ENCODE data around the gene L3MBTL4.
"Not testable (repeated sequence)": the region's sequence is repeated elsewhere in the genome, so short reads cannot be mapped to it uniquely, and the experiment has no call there.

L3MBTL4 gene

GRCh38 chr18:6259324-6259723 lies 155.4 kb downstream of the L3MBTL4 start:
- not testable (repeated sequence) for H3K27me3 ChIP-seq (ENCODE audit: insufficient read depth, low read length); H3K36me3 ChIP-seq (ENCODE audit: insufficient read depth, low read depth, low read length); H3K9ac ChIP-seq (ENCODE audit: low read depth, low read length); H3K4me1 ChIP-seq (ENCODE audit: insufficient read depth, low read length); H3K4me3 ChIP-seq (ENCODE audit: low read length); H3K27ac ChIP-seq (ENCODE audit: low read length)
- H3K9me3 ChIP-seq (ENCODE audit: insufficient read depth, low read depth, low read length) = peaks cover 13% of the 10 kb centered on the region; the same call in 1 of the 2 replicates

GRCh38 chr18:6257950-6258349 lies 156.8 kb downstream of the L3MBTL4 start:
- Histone ChIP-seq H3K9me3 (ENCODE audit: insufficient read depth, low read depth, low read length) (peaks cover 13% of the 10 kb centered on the region; the same call in 1 of the 2 replicates), H3K4me3 (ENCODE audit: low read length) (no peak overlapping the region), H3K27me3 (ENCODE audit: insufficient read depth, low read length) (no peaks in the 10 kb centered on the region), H3K9ac (ENCODE audit: low read depth, low read length) (no peak overlapping the region), H3K36me3 (ENCODE audit: insufficient read depth, low read depth, low read length) (no peaks in the 10 kb centered on the region), H3K27ac (ENCODE audit: low read length) (no peak overlapping the region), H3K4me1 (ENCODE audit: insufficient read depth, low read length) (no peaks in the 10 kb centered on the region)

- no peak overlapping the region for H3K4me3 ChIP-seq (ENCODE audit: low read length)
- no peak overlapping the region for H3K9ac ChIP-seq (ENCODE audit: low read depth, low read length)
- no peaks in the 10 kb centered on the region for H3K36me3 ChIP-seq (ENCODE audit: insufficient read depth, low read depth, low read length)
- H3K27ac ChIP-seq (ENCODE audit: low read length) = no peak overlapping the region
- no peaks in the 10 kb centered on the region for H3K27me3 ChIP-seq (ENCODE audit: insufficient read depth, low read length)
- H3K4me1 ChIP-seq (ENCODE audit: insufficient read depth, low read length) = no peaks in the 10 kb centered on the region
- H3K9me3 ChIP-seq (ENCODE audit: insufficient read depth, low read depth, low read length) = peaks cover 13% of the 10 kb centered on the region; the same call in 1 of the 2 replicates
Measured at GRCh38 chr18:6256521-6256920, 158.2 kb downstream of the L3MBTL4 start.

- H3K4me3 ChIP-seq (ENCODE audit: low read length) = no peak overlapping the region
- no peaks in the 10 kb centered on the region for H3K27me3 ChIP-seq (ENCODE audit: insufficient read depth, low read length)
- no peaks in the 10 kb centered on the region for H3K36me3 ChIP-seq (ENCODE audit: insufficient read depth, low read depth, low read length)
- H3K9ac ChIP-seq (ENCODE audit: low read depth, low read length) = no peak overlapping the region
- H3K27ac ChIP-seq (ENCODE audit: low read length) = no peak overlapping the region
- H3K4me1 ChIP-seq (ENCODE audit: insufficient read depth, low read length) = no peaks in the 10 kb centered on the region
- H3K9me3 ChIP-seq (ENCODE audit: insufficient read depth, low read depth, low read length) = peaks cover 13% of the 10 kb centered on the region; the same call in 1 of the 2 replicates
Measured at GRCh38 chr18:6255886-6256285, 158.8 kb downstream of the L3MBTL4 start.

DNA sequence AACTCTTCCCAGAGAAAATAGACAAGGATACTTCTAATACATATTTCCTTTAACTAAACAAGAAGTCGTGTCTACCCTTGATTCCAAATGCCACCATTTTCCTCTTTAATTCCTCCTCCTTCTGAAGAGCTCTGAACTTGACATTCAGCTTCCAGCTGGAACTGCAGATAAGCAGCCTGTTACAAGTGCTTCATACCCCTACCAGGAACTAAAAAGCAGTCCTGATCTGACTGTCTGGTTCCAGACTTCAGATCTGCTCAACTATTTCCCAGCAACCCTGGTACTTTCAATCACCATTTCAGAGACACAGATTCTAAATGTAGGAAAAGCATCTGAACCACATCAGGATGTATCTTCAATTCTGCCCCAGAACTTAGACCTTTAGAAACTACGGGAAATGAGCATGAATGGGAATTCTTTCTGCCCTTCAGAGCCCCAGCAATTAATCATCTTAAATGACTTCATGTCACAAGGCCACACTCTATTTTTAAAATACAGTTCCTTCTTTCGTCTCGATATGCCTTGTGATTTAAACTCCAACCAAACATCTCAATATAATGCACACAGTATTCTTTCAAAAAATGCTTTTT lies 159.5 kb downstream of the L3MBTL4 start:
- Histone ChIP-seq H3K4me3 (ENCODE audit: low read length) (no peak overlapping the region), H3K27me3 (ENCODE audit: insufficient read depth, low read length) (no peaks in the 10 kb centered on the region), H3K9ac (ENCODE audit: low read depth, low read length) (no peak overlapping the region), H3K27ac (ENCODE audit: low read length) (no peak overlapping the region), H3K36me3 (ENCODE audit: insufficient read depth, low read depth, low read length) (no peaks in the 10 kb centered on the region), H3K9me3 (ENCODE audit: insufficient read depth, low read depth, low read length) (peaks cover 12% of the 10 kb centered on the region; the same call in 1 of the 2 replicates), H3K4me1 (ENCODE audit: insufficient read depth, low read length) (no peaks in the 10 kb centered on the region)

DNA sequence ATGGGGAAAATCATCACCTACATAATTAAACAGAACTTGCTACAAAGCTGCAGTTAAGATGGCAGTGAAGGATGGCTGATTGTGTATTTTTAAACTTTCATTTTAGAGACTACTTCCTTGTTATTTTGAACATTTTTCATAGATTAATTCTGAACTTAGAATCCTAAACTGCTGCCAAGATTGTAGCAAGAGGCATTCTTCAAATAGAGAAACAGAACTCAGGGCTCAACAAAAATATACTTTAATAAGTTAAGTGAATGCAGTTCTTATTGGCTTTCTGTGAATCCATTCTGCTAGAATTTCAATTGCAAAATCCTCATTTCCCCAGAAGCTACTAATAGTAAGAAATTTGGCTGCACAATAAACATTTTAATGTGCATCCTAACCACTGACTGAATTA lies 160.3 kb downstream of the L3MBTL4 start:
- no peak overlapping the region for H3K9ac ChIP-seq (ENCODE audit: low read depth, low read length)
- H3K4me1 ChIP-seq (ENCODE audit: insufficient read depth, low read length) = no peaks in the 10 kb centered on the region
- H3K36me3 ChIP-seq (ENCODE audit: insufficient read depth, low read depth, low read length) = no peaks in the 10 kb centered on the region
- no peaks in the 10 kb centered on the region for H3K27me3 ChIP-seq (ENCODE audit: insufficient read depth, low read length)
- H3K27ac ChIP-seq (ENCODE audit: low read length) = no peak overlapping the region
- no peak overlapping the region for H3K4me3 ChIP-seq (ENCODE audit: low read length)
- peaks cover 4% of the 10 kb centered on the region; the same call in 1 of the 2 replicates for H3K9me3 ChIP-seq (ENCODE audit: insufficient read depth, low read depth, low read length)

- H3K4me1 ChIP-seq (ENCODE audit: insufficient read depth, low read length) = no peaks in the 10 kb centered on the region
- H3K9ac ChIP-seq (ENCODE audit: low read depth, low read length) = no peak overlapping the region
- no peaks in the 10 kb centered on the region for H3K36me3 ChIP-seq (ENCODE audit: insufficient read depth, low read depth, low read length)
- no peak overlapping the region for H3K27ac ChIP-seq (ENCODE audit: low read length)
- no peaks in the 10 kb centered on the region for H3K9me3 ChIP-seq (ENCODE audit: insufficient read depth, low read depth, low read length)
- no peaks in the 10 kb centered on the region for H3K27me3 ChIP-seq (ENCODE audit: insufficient read depth, low read length)
- no peak overlapping the region for H3K4me3 ChIP-seq (ENCODE audit: low read length)
Measured at GRCh38 chr18:6251084-6251483, 163.6 kb downstream of the L3MBTL4 start.

DNA sequence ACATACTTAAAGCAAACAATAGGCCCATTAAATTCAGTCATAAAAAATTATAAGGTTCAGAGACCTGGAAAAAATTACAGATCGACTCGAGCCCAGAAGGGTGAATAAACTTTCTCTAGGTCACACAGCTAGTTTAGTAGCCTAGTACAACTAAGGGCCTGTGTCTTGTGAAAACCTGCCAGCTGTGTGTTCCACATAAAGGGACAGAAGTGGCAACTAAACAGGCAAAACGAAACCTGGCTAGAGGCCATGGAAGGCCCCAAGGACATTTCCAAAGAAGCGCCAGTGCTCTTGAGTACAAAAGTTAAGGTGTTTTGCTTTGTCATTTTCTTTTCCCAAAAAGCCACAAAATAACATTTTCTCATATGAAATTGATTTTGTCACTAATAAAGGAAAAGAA lies 164.9 kb downstream of the L3MBTL4 start:
- Histone ChIP-seq H3K4me1 (ENCODE audit: insufficient read depth, low read length) (no peaks in the 10 kb centered on the region), H3K27ac (ENCODE audit: low read length) (no peak overlapping the region), H3K36me3 (ENCODE audit: insufficient read depth, low read depth, low read length) (no peaks in the 10 kb centered on the region), H3K4me3 (ENCODE audit: low read length) (no peak overlapping the region), H3K9me3 (ENCODE audit: insufficient read depth, low read depth, low read length) (no peaks in the 10 kb centered on the region), H3K27me3 (ENCODE audit: insufficient read depth, low read length) (no peaks in the 10 kb centered on the region), H3K9ac (ENCODE audit: low read depth, low read length) (no peak overlapping the region)

DNA sequence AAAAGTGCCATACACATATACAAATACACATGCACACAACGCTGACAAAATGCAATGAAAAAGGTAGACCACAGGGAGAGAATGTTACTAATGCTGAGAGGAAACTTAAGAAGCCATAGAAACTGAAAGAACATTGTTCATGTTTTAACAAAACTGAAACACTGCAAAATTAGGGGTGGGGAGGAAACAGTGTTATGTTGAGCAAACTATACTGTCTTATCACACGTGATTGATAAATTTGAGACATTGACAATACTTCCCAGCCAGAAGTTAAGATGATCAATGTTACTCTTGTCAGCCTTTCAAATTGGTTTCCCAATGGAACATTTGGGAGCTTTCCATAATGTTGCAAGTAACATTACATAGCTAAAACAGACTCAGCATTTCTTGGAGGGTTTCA lies 165.5 kb downstream of the L3MBTL4 start:
- H3K27ac ChIP-seq (ENCODE audit: low read length) = no peak overlapping the region
- no peaks in the 10 kb centered on the region for H3K9me3 ChIP-seq (ENCODE audit: insufficient read depth, low read depth, low read length)
- no peaks in the 10 kb centered on the region for H3K4me1 ChIP-seq (ENCODE audit: insufficient read depth, low read length)
- no peak overlapping the region for H3K9ac ChIP-seq (ENCODE audit: low read depth, low read length)
- no peaks in the 10 kb centered on the region for H3K36me3 ChIP-seq (ENCODE audit: insufficient read depth, low read depth, low read length)
- H3K4me3 ChIP-seq (ENCODE audit: low read length) = no peak overlapping the region
- no peaks in the 10 kb centered on the region for H3K27me3 ChIP-seq (ENCODE audit: insufficient read depth, low read length)

GRCh38 chr18:6248017-6248416 lies 166.7 kb downstream of the L3MBTL4 start:
- Histone ChIP-seq H3K27ac (ENCODE audit: low read length) (no peak overlapping the region), H3K9me3 (ENCODE audit: insufficient read depth, low read depth, low read length) (no peaks in the 10 kb centered on the region), H3K4me1 (ENCODE audit: insufficient read depth, low read length) (no peaks in the 10 kb centered on the region), H3K27me3 (ENCODE audit: insufficient read depth, low read length) (no peaks in the 10 kb centered on the region), H3K9ac (ENCODE audit: low read depth, low read length) (no peak overlapping the region), H3K36me3 (ENCODE audit: insufficient read depth, low read depth, low read length) (no peaks in the 10 kb centered on the region), H3K4me3 (ENCODE audit: low read length) (no peak overlapping the region)

GRCh38 chr18:6242004-6242403 lies 172.7 kb downstream of the L3MBTL4 start:
- Histone ChIP-seq H3K36me3 (ENCODE audit: insufficient read depth, low read depth, low read length) (no peaks in the 10 kb centered on the region), H3K4me1 (ENCODE audit: insufficient read depth, low read length) (peaks cover 6% of the 10 kb centered on the region; the same call in 1 of the 2 replicates), H3K9me3 (ENCODE audit: insufficient read depth, low read depth, low read length) (no peaks in the 10 kb centered on the region), H3K27me3 (ENCODE audit: insufficient read depth, low read length) (no peaks in the 10 kb centered on the region), H3K27ac (ENCODE audit: low read length) (no peak overlapping the region), H3K9ac (ENCODE audit: low read depth, low read length) (no peak overlapping the region), H3K4me3 (ENCODE audit: low read length) (no peak overlapping the region)

GRCh38 chr18:6239716-6240115 lies 175.0 kb downstream of the L3MBTL4 start:
- no peak overlapping the region for H3K4me3 ChIP-seq (ENCODE audit: low read length)
- H3K36me3 ChIP-seq (ENCODE audit: insufficient read depth, low read depth, low read length) = no peaks in the 10 kb centered on the region
- no peak overlapping the region for H3K27ac ChIP-seq (ENCODE audit: low read length)
- no peaks in the 10 kb centered on the region for H3K9me3 ChIP-seq (ENCODE audit: insufficient read depth, low read depth, low read length)
- no peak overlapping the region for H3K9ac ChIP-seq (ENCODE audit: low read depth, low read length)
- H3K27me3 ChIP-seq (ENCODE audit: insufficient read depth, low read length) = no peaks in the 10 kb centered on the region
- peaks cover 6% of the 10 kb centered on the region; the same call in 1 of the 2 replicates for H3K4me1 ChIP-seq (ENCODE audit: insufficient read depth, low read length)

Data from iPS-20b (cell line).